HCT116 (cell line): ENCODE data around the gene PPIL1.

Experiments
- CTCF ChIP-seq, 3 experiments: fragments of 200-600 bp in 1 of 3; sonication (generic) in 1 of 3; IDR thresholded peaks in 2 of 3; conservative IDR thresholded peaks in 1 of 3; 2 replicates each; pipeline ENCODE4 v1.5.1; 2012 to 2017; ENCODE audit warnings: low read depth in 2 of 3, low read length in 2 of 3, antibody characterized with exemption in 1 of 3, borderline replicate concordance in 1 of 3, control low read depth in 1 of 3, mild to moderate bottlenecking in 1 of 3, mixed read lengths in 1 of 3, mixed run types in 1 of 3, moderate library complexity in 1 of 3; ENCODE audit not compliant: insufficient read depth in 1 of 3
- FOSL1 ChIP-seq: IDR thresholded peaks from 2 replicates; pipeline ENCODE4 v1.6.1; 2012; ENCODE audit warnings: low read depth
- POLR2A ChIP-seq: IDR thresholded peaks from 2 replicates; pipeline ENCODE4 v1.7.0; 2011; ENCODE audit warnings: borderline replicate concordance; ENCODE audit not compliant: insufficient read depth, insufficient read length; ENCODE audit errors: extremely low read depth
- POLR2AphosphoS5 ChIP-seq: IDR thresholded peaks from 2 replicates; pipeline ENCODE4 v1.6.1; 2011; ENCODE audit warnings: mild to moderate bottlenecking, low read depth, low read length, moderate library complexity
- RAD21 ChIP-seq: IDR thresholded peaks from 2 replicates; pipeline ENCODE4 v1.6.1; 2012; ENCODE audit warnings: low read depth, mild to moderate bottlenecking

DNA sequence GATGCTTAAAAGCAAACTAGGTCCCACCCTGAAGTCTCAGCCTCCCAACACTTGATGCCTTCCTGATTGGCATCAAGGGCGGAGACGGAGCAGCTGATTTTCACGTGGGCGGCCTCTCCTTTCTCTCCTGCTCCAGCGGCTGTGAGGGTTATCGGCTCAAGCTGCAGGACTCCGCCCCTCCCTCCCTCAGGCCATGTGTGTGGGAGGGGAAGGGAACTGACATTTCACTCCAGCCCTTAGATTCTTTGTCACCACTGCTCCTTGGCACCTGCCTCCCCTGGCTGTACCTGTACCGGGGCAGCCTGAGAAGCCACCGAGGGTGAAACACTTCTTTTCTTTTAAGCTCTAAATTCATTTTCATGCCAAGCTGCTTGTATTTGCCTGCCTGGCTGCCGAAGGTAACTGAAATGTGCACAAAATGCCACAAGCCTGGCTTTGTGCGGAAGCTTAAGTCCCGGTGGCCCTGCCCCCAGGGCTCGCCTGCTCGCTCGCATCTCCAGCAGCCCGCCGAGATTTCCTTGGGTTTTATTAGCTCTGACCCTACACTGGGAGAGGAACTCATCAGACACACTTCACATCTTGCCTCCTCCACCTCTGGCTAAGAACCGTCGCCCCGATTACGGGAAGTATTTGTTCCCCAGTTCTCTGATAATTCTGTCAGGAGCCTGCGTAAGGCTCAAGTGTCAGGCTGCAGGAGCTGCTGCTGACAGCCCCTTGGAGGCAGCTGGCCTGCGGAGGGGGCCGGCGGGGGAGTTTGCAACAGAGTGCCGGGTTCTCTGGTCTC, 25.8 kb downstream of the PPIL1 start:
- no peak for TF ChIP-seq FOSL1
- TF ChIP-seq RAD21, result no peak
- TF ChIP-seq CTCF (IDR thresholded peaks at IDR 0.05 in 2 of 3, conservative IDR thresholded peaks at IDR 0.05 in 1 of 3; ENCODE audit: borderline replicate concordance in 1 of 3, insufficient read depth in 1 of 3, low read depth in 2 of 3, low read length in 2 of 3), result no peak
- TF ChIP-seq POLR2A, result no peak
- TF ChIP-seq POLR2AphosphoS5, result no peak
